Right lobe of liver (tissue), 6 donors: ENCODE data around the gene TFDP3. TPM values are rescaled to one million over a fixed set of nuclear protein-coding genes. Genes with fewer than 3 reads are reported as not detected.

Experiments
- ATAC-seq, 4 donors: fragments of 200-7000 bp; cut with Tn5 transposase; one replicate each; pipeline ENCODE4 v1.9.1; 2020; ENCODE audit warnings: mild to moderate bottlenecking in 4 of 4, moderate library complexity in 4 of 4
- DNase-seq, 3 donors: peaks; one replicate each; pipeline ENCODE4 v3.0.0-alpha.2; 2020
- H3K27ac ChIP-seq, 3 donors: fragments of 200-600 bp; one replicate each; pipeline ENCODE4 v1.8.0; 2022
- H3K27me3 ChIP-seq, 2 donors: fragments of 200-600 bp; one replicate each; pipeline ENCODE4 v1.8.0; 2022
- H3K36me3 ChIP-seq, 4 donors: fragments of 200-600 bp; sonication (generic) in 1 of 4; one replicate each; pipeline versions ENCODE4 v1.5.1 to v1.8.0; 2017 to 2022; ENCODE audit warnings: control low read depth in 1 of 4
- H3K4me1 ChIP-seq, 4 donors: fragments of 200-600 bp; sonication (generic) in 1 of 4; one replicate each; pipeline versions ENCODE4 v1.5.1 to v1.8.0; 2017 to 2022; ENCODE audit warnings: control low read depth in 1 of 4
- H3K4me3 ChIP-seq, 3 donors: fragments of 200-600 bp; one replicate each; pipeline ENCODE4 v1.8.0; 2022
- H3K9me3 ChIP-seq, 4 donors: fragments of 200-600 bp; sonication (generic) in 1 of 4; one replicate each; pipeline versions ENCODE4 v1.5.1 to v1.8.0; 2017 to 2022; ENCODE audit warnings: control low read depth in 1 of 4
- POLR2A ChIP-seq: fragments of 450-650 bp; IDR thresholded peaks from one replicate; pipeline ENCODE4 v1.6.1; 2017; ENCODE audit warnings: antibody characterized with exemption, mild to moderate bottlenecking
- WGBS: methylation state at CpG from one replicate; pipeline ENCODE4 v1.1.6; 2018; ENCODE audit warnings: low coverage, low lambda C conversion rate; ENCODE audit not compliant: insufficient coverage; ENCODE audit errors: missing lambda C conversion rate; 5-methylcytosine and 5-hydroxymethylcytosine counted together
- intact Hi-C, 2 donors: fragments of 100-400 bp; cut with DNase I; formaldehyde crosslinking; loops; one replicate each; pipeline versions ENCODE4 v1.11.2 to v1.14.1; 2022
- long read RNA-seq: library from polyadenylated mRNA; unstranded; transcript quantifications from one replicate; pipeline ENCODE4 v2.0.0, GENCODE V29; 2019
- total RNA-seq, 6 experiments: library from RNA; depleted of rRNA in 2 of 6; stranded (reverse); fragments of >200 nt in 2 of 6; fragmentation: NEBNext Ultra II Directional in 3 of 6; extraction: Animal tissue kit (Norgen Biotek cat#: 25700) in 3 of 6; gene quantifications; one replicate each; pipeline versions ENCODE4 v1.1.0 to v1.2.4, GENCODE V29; 2016 to 2023
- TF ChIP-seq, protein P1 (sequence below), 4 donors: fragments of 200-600 bp in 3 of 4; fragments of 450-650 bp in 1 of 4; IDR thresholded peaks; one replicate each; pipeline versions ENCODE4 v1.5.1 to v1.8.0; 2016 to 2022; ENCODE audit warnings: antibody characterized with exemption in 4 of 4, mild to moderate bottlenecking in 2 of 4
- donor health status: DM: no; HTN: yes; CAD: no.
- donor health status: DM: no; HTN: no; CAD: no.
- donor health status: DM: no; HTN: no; CAD: no.
- donor health status: DM: no; HTN: yes; CAD: no.
- donor health status: DM: no; HTN: yes; CAD: no.

The TFDP3 gene, protein sequence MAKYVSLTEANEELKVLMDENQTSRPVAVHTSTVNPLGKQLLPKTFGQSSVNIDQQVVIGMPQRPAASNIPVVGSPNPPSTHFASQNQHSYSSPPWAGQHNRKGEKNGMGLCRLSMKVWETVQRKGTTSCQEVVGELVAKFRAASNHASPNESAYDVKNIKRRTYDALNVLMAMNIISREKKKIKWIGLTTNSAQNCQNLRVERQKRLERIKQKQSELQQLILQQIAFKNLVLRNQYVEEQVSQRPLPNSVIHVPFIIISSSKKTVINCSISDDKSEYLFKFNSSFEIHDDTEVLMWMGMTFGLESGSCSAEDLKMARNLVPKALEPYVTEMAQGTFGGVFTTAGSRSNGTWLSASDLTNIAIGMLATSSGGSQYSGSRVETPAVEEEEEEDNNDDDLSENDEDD
- not detected for total RNA-seq
- long read RNA-seq: 0 reads

DNA sequence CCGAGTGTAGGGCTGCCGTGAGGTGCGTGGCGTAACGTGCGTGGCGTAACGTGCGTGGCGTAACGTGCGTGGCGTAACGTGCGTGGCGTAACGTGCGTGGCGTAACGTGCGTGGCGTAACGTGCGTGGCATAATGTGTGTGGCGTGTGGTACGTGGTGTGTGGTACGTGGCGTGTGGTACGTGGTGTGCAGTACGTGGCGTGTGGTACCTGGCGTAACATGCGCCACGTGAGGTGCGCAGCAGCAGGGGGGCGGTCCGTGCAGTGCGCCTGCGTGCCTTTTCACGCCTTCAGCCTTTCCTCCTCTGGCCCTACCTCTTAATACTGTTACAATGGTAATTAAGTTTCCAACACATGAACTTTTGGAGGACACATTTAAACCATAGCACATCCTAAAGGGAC lies at the start of gene TFDP3:
Gene TFDP3 (minus strand): TSS at position 26 of the 400 bp plus-strand sequence. CDS start 95 bp downstream, outside the sequence.
- 87% methylated on average over 11 of the region's 40 CpGs for WGBS
- intact Hi-C loops: loop anchor here in 1 of 2 donors (10.0 kb wide), 1 partner anchor 76 kb away; no protein-coding TSS in a partner anchor
- no peak for DNase-seq

DNA sequence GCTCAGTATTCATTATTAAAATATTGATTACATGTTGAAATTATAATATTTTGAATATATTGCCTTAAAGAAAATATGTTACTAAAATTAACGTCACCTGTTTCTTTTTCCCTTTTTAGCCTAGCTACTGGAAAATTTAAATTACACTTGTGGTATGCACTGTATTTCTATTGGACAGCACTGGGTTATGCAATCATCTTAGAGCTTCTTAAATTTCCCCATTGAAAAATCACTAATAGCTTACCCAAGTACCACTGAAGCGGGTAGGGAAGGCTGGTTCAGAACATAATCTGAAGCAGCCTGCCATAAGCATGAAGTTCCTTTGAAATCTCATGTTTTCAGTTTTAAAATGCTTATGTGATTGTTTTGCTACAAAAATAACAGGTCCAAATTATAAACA lies 49.5 kb upstream of the TFDP3 start:
- TF ChIP-seq, protein P1, sequence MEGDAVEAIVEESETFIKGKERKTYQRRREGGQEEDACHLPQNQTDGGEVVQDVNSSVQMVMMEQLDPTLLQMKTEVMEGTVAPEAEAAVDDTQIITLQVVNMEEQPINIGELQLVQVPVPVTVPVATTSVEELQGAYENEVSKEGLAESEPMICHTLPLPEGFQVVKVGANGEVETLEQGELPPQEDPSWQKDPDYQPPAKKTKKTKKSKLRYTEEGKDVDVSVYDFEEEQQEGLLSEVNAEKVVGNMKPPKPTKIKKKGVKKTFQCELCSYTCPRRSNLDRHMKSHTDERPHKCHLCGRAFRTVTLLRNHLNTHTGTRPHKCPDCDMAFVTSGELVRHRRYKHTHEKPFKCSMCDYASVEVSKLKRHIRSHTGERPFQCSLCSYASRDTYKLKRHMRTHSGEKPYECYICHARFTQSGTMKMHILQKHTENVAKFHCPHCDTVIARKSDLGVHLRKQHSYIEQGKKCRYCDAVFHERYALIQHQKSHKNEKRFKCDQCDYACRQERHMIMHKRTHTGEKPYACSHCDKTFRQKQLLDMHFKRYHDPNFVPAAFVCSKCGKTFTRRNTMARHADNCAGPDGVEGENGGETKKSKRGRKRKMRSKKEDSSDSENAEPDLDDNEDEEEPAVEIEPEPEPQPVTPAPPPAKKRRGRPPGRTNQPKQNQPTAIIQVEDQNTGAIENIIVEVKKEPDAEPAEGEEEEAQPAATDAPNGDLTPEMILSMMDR (IDR thresholded peaks at IDR 0.05): no peak
- TF ChIP-seq POLR2A: no peak
- 76% methylated on average over 2 of the region's 2 CpGs for WGBS
- no peak overlapping the region for H3K27ac ChIP-seq

More for the DNA sequence above, at the start of gene TFDP3:
- Histone ChIP-seq H3K36me3 (no peaks in the 10 kb centered on the region), H3K27me3 (no peaks in the 10 kb centered on the region), H3K9me3 (no peaks in the 10 kb centered on the region), H3K4me3 (no peak within 1 kb of the TSS), H3K4me1 (no peaks in the 10 kb centered on the region), H3K27ac (no peak within 1 kb of the TSS)
- TF ChIP-seq, protein P1 (IDR thresholded peaks at IDR 0.05): no peak
- TF ChIP-seq POLR2A: no peak
- ATAC-seq: no peak

DNA sequence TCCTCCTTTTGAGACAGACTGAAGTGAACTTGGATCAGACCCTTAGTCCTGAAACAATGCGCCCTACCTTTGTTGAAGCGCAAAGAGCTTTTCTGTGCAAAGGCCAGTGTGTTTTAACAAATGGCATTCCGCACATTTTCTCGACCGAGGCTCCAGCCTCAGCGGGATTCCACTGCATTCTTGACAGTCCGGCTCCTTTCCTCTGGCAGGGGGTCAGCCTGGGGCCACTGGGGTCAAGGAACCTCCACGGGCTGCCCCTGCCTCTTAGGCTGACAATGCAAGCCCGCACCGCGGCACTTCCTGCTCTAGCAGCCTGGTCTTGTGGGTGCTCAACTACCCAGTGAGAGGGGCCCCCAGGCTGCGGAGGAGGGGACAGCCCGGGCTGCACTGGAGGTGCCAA lies 47.2 kb upstream of the TFDP3 start:
- Histone ChIP-seq H3K36me3 (no peaks in the 10 kb centered on the region), H3K4me3 (no peak overlapping the region), H3K9me3 (no peaks in the 10 kb centered on the region), H3K27me3 (no peaks in the 10 kb centered on the region), H3K27ac (no peak overlapping the region), H3K4me1 (no peaks in the 10 kb centered on the region)
- peak in 1 of 4 donors; percentile 25 for ATAC-seq
- intact Hi-C loops: no loop called here
- 39% methylated on average over 4 of the region's 13 CpGs for WGBS
- TF ChIP-seq, protein P1 (IDR thresholded peaks at IDR 0.05): no peak
- no peak for TF ChIP-seq POLR2A
- DNase-seq: no peak

More for the DNA sequence above, 49.5 kb upstream of the TFDP3 start:
- no peaks in the 10 kb centered on the region for H3K4me1 ChIP-seq
- DNase-seq: no peak
- no peaks in the 10 kb centered on the region for H3K9me3 ChIP-seq
- H3K4me3 ChIP-seq: no peak overlapping the region
- intact Hi-C loops: no loop called here
- ATAC-seq: no peak
- no peaks in the 10 kb centered on the region for H3K36me3 ChIP-seq
- no peaks in the 10 kb centered on the region for H3K27me3 ChIP-seq

DNA sequence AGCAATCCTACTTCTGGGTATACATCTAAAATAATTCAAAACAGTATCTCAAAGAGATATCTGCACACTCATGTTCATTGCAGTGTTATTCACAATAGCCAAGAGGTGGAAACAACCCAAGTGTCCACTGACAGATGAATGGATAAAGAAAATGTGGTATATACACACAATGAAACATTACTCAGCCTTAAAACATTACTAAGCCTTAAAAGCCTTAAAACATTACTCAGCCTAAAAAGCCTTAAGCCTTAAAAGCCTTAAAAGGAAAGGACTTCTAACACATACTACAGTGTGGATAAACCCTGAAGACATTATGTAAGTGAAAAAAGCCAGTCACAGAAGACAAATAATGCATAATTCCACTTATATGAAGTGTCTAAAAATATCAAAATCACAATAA lies 40.3 kb upstream of the TFDP3 start:
- Histone ChIP-seq H3K4me1 (no peaks in the 10 kb centered on the region), H3K9me3 (no peaks in the 10 kb centered on the region), H3K27ac (no peak overlapping the region), H3K4me3 (no peak overlapping the region), H3K27me3 (peaks cover 0 to 7% of the 10 kb centered on the region in 2 donors), H3K36me3 (no peaks in the 10 kb centered on the region)
- ATAC-seq (no peak), DNase-seq (no peak)
- TF ChIP-seq POLR2A: no peak
- TF ChIP-seq, protein P1 (IDR thresholded peaks at IDR 0.05): no peak
- intact Hi-C loops: no loop called here
